ENCODE data around the gene YBX1. TPM values are rescaled to one million over a fixed set of nuclear protein-coding genes. Genes with fewer than 3 reads are reported as not detected.

YBX1 gene
- total and polyA plus RNA-seq, 2 of the 13 experiments (the other 11 are each of a cell fraction or from before 2014, with no cell fraction given) = 339 to 628 TPM

DNA sequence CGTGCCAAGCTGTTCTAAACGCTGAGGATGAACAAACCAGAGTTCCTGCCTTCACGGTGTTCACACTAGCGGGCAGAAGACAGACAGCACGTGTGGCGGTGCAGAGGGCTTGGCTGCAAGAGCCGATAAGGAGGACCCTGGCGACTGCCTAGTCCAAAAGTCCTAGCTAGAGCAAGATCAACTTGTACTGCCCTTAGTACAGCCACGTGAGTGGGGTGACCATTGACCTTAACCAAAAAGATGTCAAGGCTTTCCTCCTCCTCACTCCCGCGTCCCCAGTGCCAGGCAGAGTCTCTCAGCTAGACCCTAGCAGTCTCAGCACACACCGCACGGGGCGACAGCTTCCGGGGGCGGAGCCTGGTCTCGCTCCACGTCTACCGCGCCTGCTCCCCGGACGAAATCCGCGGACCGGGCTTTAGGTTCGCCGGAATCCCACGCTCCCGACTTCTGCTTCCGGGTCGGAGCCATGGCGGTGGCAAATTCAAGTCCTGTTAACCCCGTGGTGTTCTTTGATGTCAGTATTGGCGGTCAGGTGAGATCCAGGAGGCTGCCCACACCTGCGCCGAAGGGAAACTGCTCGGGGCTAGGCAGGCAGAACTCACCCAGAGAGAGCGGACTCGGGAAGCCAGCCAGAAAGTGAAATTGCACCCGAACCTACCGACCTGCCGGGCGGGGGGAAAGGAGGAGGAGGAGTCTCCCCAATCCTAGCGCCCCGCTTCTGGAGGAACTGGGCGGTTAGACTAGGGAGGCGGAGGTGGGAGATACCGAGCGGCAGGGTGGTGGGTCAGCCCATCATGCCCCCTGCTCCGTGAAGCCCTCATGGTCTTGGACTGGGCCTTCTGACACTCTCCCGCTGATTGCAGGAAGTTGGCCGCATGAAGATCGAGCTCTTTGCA lies 24.0 kb upstream of the YBX1 start, which contains the start of gene PPIH (continued):
- TF ChIP-seq MEIS1 (CRISPR knock-in tag; IDR thresholded peaks at IDR 0.05; ENCODE audit: borderline replicate concordance) = peak; percentile 79
- no peak for TF ChIP-seq TOE1 (CRISPR knock-in tag; IDR thresholded peaks at IDR 0.05)
- peak; percentile 84; the same call in 1 of the 2 replicates for TF ChIP-seq ZNF747 (CRISPR knock-in tag; IDR thresholded peaks at IDR 0.05; ENCODE audit: borderline replicate concordance)
- peak; percentile 71; the same call in 1 of the 2 replicates for TF ChIP-seq CREB1 (IDR thresholded peaks at IDR 0.05)
- peak; percentile 91 for TF ChIP-seq CREB1 (CRISPR knock-in tag; IDR thresholded peaks at IDR 0.05)
- TF ChIP-seq RARA (CRISPR knock-in tag; IDR thresholded peaks at IDR 0.05) = no peak; the same call in none of the 2 replicates
- 0 out of 2 replicates have a peak, but pooled peaks have one; percentile 50 for TF ChIP-seq ZNF468 (CRISPR knock-in tag; IDR thresholded peaks at IDR 0.05)
- peak; percentile 64; the same call in 1 of the 2 replicates for TF ChIP-seq ZNF598 (CRISPR knock-in tag; IDR thresholded peaks at IDR 0.05; ENCODE audit: borderline replicate concordance)
- TF ChIP-seq ZSCAN30 (CRISPR knock-in tag; IDR thresholded peaks at IDR 0.05) = 0 out of 2 replicates have a peak, but pooled peaks have one; percentile 35
- TF ChIP-seq, protein P1, sequence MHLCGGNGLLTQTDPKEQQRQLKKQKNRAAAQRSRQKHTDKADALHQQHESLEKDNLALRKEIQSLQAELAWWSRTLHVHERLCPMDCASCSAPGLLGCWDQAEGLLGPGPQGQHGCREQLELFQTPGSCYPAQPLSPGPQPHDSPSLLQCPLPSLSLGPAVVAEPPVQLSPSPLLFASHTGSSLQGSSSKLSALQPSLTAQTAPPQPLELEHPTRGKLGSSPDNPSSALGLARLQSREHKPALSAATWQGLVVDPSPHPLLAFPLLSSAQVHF (CRISPR knock-in tag; IDR thresholded peaks at IDR 0.05) = peak; percentile 60; the same call in 1 of the 2 replicates
- no peak for TF ChIP-seq NFRKB (IDR thresholded peaks at IDR 0.05)
- peak; percentile 58; the same call in 1 of the 2 replicates for TF ChIP-seq CHD2 (IDR thresholded peaks at IDR 0.05; ENCODE audit: low read depth, low read length)
- peak; percentile 73 for TF ChIP-seq ZFX (CRISPR knock-in tag; IDR thresholded peaks at IDR 0.05; ENCODE audit: low read depth)
- no peak for TF ChIP-seq GTF3A (CRISPR knock-in tag; conservative IDR thresholded peaks at IDR 0.05)
- TF ChIP-seq ZNF782 (CRISPR knock-in tag; IDR thresholded peaks at IDR 0.05; ENCODE audit: borderline replicate concordance) = no peak; the same call in 1 of the 2 replicates
- TF ChIP-seq RARG (CRISPR knock-in tag; IDR thresholded peaks at IDR 0.05; ENCODE audit: low read depth) = peak; percentile 79; the same call in 1 of the 2 replicates
- TF ChIP-seq GLI4 (CRISPR knock-in tag; IDR thresholded peaks at IDR 0.05; ENCODE audit: borderline replicate concordance) = peak; percentile 64; the same call in 1 of the 2 replicates
- peak; percentile 68 for TF ChIP-seq ZNF430 (CRISPR knock-in tag; IDR thresholded peaks at IDR 0.05)
- peak; percentile 79; the same call in 1 of the 2 replicates for TF ChIP-seq REPIN1 (CRISPR knock-in tag; IDR thresholded peaks at IDR 0.05; ENCODE audit: borderline replicate concordance, low read depth)
- 0 out of 2 replicates have a peak, but pooled peaks have one; percentile 49 for TF ChIP-seq ETV6 (CRISPR knock-in tag; conservative IDR thresholded peaks at IDR 0.05)
- peak; percentile 76; the same call in 1 of the 2 replicates for TF ChIP-seq PITX1 (CRISPR knock-in tag; IDR thresholded peaks at IDR 0.05)
- TF ChIP-seq ZNF225 (CRISPR knock-in tag; IDR thresholded peaks at IDR 0.05) = peak; percentile 48; the same call in 1 of the 2 replicates
- no peak for TF ChIP-seq KLF11 (CRISPR knock-in tag; IDR thresholded peaks at IDR 0.05)
- peak; percentile 66; the same call in 1 of the 2 replicates for TF ChIP-seq ZNF614 (CRISPR knock-in tag; IDR thresholded peaks at IDR 0.05; ENCODE audit: borderline replicate concordance)
- TF ChIP-seq CENPBD1 (CRISPR knock-in tag; IDR thresholded peaks at IDR 0.05; ENCODE audit: borderline replicate concordance, low read depth) = no peak
- TF ChIP-seq ZNF619 (CRISPR knock-in tag; IDR thresholded peaks at IDR 0.05) = no peak
- peak; percentile 64; the same call in 1 of the 2 replicates for TF ChIP-seq ZNF841 (CRISPR knock-in tag; IDR thresholded peaks at IDR 0.05; ENCODE audit: borderline replicate concordance)
- TF ChIP-seq RFXANK (CRISPR knock-in tag; IDR thresholded peaks at IDR 0.05) = 0 out of 2 replicates have a peak, but pooled peaks have one; percentile 31

All from HepG2 (cell line).